Activated T-helper 1 cell treated with anti-CD3 and anti-CD28 coated beads, Interleukin-2, amount 50 U/mL, for 16 hours (primary cell): ENCODE results near the gene VEGFB.

ENCODE experiments used
- DNase-seq, 2 donors: peaks; one replicate each; pipeline ENCODE4 v3.0.0-alpha.2; 2020; ENCODE audit warnings: low read depth in 1 of 2, low spot score in 1 of 2

The VEGFB gene

GRCh38 chr11:64276653-64277431 is 42.5 kb downstream of the VEGFB start:
- no peak for DNase-seq

GRCh38 chr11:64278576-64279190 is 44.3 kb downstream of the VEGFB start:
- DNase-seq = no peak

GRCh38 chr11:64281957-64282770 is 47.8 kb downstream of the VEGFB start:
- no peak for DNase-seq

- DNase-seq = no peak
These were observed 48.7 kb downstream of the VEGFB start for GRCh38 chr11:64283092-64283491.

GRCh38 chr11:64284048-64284961 is 49.9 kb downstream of the VEGFB start, which contains the start of gene BAD:
TSS of gene BAD (minus strand) at chr11:64284665. CDS start at chr11:64284368, 297 bp downstream.
- DNase-seq = peak; percentile 80 to 87

- DNase-seq = peak; percentile 86 to 88
These were observed 50.8 kb downstream of the VEGFB start, which contains the start of gene GPR137 for GRCh38 chr11:64284962-64285884. TSS of gene GPR137 (plus strand) at chr11:64285848. CDS start at chr11:64286525, 677 bp downstream.

GRCh38 chr11:64285885-64286800 is 51.8 kb downstream of the VEGFB start:
- DNase-seq = no peak

- DNase-seq = no peak
These were observed 52.4 kb downstream of the VEGFB start for GRCh38 chr11:64286801-64287159.

GRCh38 chr11:64287676-64288352 is 53.4 kb downstream of the VEGFB start:
- no peak for DNase-seq

GRCh38 chr11:64288353-64288750 is 54.0 kb downstream of the VEGFB start:
- DNase-seq = no peak
